GM18951 (cell line): Measurements from ENCODE around the gene C11orf21.

Experiments
- POLR2A ChIP-seq: IDR thresholded peaks from 4 replicates; pipeline ENCODE4 v1.6.1; 2011; ENCODE audit warnings: mild to moderate bottlenecking; ENCODE audit not compliant: insufficient read length, insufficient read depth; ENCODE audit errors: extremely low read depth
- in situ Hi-C: fragments of 300-500 bp; cut with MboI; formaldehyde crosslinking; loops from one replicate; pipeline ENCODE4 v1.12.0; 2022; ENCODE audit warnings: low sequenced_read_pairs, mixed read lengths, inconsistent platforms; ENCODE audit not compliant: unreplicated experiment

The C11orf21 gene

DNA sequence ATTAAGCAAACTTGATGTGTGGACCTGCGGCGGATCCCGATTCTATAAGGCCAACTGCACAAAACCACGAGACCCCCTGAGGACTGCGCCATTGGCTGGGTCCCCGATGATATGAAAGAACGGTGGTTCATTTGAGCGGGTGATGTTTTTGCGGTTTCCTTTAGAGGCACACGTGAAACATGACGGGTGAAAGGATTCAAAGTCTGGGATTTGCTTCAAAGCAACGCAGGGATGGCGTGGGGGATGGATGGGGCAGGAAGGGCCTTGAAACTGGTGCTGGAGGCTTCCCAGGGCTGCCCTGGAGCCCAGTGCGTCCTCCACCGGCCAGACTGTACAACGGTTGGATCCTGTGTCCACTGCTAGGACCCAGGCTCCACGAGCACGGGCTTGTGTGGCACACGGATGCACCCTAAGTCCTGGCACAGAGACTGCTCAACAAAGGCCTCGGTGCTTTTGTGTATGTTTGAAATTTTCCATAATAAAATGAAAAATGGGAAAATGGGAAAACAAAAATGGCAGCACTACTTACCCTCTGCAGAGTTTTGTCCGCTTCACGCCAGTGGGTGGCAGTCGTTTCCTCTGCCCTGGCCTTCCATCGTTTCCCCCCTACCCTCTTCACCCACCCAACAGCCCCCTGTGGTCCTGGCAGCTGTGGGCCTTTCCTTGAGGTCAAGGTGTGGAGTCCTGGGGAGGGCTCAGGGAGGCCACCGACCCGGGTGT, 35.0 kb downstream of the C11orf21 start:
- in situ Hi-C loops, result no loop called here
- TF ChIP-seq POLR2A, result no peak

DNA sequence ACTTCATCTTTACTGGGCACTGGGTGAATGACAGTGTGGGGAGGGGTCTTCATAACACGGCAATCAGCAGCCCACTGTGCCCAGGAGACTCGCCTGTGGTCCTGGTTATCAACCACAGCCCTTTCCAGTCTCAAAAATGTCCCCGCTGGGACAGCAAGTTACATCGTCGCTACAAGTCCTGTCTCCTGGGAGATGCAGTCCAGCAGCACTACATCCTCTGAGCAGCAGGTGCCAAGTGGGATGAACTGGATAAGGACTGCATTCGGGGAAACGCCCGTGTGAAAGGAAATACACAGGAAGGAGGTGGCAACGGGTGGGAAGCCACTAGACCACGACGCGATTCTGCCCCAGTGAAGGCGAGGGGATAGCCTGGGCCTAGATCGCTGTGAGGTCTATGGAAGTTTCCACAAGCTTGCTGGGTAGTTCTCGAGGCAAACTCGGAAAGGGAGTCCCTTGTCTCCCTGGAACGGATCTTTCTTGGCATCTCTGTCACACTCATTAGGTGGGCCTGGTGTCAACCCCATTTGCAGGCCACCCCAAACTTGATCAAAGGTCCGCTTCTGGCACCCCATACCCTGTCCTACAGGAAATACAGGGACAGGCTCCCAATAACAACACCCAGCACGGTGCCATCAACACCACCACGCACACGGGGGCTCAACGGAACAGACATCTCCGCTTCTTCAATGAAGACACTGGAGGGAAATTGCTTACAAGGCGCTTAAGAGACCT, 35.7 kb downstream of the C11orf21 start:
- no peak for TF ChIP-seq POLR2A
- in situ Hi-C loops, result no loop called here

DNA sequence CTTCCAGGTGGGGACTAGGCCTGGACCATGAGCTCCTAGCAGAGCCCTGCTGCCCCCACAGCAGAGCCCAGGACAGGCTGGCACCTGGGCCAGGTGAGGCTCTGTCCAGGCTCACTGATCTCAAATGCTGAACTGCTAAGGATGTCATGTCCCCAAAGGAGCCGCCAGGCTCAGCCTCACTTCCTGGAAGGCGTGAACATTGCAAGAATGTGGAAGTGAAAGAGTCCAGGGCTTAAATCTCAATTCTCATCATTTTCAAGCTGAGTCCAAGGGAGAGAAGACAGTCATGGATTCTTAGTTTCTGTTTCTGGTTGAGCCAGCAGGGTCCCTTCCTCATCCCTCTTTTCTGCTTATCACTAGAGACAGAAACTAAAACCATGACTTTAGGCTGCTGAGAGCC, 36.3 kb downstream of the C11orf21 start:
- in situ Hi-C loops, result no loop called here

DNA sequence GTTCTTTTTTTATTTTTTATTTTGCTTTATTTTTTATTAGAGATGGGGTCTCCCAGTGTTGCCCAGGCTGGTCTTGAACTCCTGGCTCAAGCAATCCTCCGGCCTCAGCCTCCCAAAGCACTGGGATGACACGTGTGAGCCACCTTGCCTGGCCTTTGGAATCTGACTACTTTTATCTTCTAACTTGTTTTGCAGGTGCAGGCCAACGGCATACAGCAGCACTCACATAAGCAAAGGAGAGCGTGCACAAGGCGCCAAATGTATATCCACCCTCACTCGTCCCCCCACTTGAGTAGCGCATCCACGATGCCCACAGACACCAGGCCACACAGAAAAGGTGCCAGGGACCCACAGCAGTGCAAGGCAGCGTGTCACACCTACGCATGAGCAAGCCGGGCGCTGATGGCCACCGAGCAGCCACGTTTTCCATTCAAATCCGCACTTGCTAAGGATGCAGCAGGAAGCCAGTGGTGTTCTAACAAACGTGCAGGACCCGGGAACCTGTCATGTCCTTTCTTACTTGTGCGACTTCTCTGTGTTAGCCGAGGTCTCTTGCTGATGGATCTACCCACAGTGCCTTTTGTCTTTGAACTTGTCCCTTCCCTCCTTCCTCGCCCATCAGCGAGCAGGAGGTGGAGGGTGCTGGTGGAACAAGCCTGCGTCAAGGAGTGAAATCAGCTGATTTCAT, 37.2 kb downstream of the C11orf21 start:
- in situ Hi-C loops, result no loop called here
- TF ChIP-seq POLR2A, result no peak

More for the DNA sequence above, 36.3 kb downstream of the C11orf21 start:
- TF ChIP-seq POLR2A, result no peak

DNA sequence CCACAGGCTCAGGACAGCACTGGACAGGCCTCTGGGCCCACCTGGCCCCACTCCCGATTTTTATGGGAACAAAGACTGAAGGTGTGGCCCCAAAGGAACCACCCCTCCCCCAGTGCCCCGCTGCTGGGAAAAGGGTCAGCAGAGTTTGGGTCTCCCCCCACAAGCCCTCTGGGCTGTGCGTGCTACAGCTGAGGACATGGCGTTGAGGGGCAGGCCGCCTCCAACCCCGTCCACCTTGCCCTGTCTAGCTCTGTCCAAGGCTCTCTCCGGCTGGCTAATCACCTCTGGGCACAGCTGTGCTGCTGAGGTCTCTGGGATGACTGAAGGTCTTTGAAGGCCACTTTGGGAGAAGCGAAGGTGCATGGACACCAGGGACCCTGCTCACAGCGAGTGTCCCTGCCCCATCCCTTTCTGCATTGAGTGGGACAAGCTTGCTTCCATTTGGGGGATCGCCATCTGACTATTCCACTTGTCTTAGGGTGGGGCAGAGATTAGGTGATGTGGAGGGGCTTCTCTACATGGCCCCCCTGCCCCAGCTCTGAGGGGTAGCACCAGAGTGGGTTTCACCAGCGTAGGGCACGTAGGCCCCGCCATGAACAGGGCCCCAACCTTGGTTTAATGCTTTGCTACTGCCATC, 37.9 kb downstream of the C11orf21 start:
- no peak for TF ChIP-seq POLR2A
- in situ Hi-C loops, result no loop called here

DNA sequence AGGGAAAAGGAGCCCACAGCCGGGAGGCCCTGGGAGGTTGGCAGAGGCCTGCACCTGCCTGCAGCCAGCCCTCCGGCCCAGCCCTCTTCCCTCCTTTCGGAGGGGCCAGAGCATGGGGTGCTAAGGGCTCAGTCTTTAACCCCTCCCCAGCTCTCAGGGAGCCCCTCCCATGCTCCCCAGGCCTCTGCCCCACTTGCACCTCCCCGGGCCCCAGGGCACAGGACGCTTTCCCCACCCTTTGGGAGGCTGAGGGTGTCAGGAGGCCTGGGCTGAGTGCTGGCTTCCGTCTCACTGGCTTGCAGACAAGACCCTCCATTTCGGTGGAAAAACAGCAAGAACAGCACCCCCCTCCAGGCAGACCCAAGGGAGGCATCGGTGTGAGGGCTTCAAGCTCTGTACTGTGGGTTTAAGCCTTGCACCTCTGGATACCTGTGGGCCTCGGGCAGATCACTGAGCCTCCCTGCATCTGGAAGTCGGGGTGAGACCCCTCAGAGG, 38.6 kb downstream of the C11orf21 start:
- in situ Hi-C loops, result no loop called here
- no peak for TF ChIP-seq POLR2A

DNA sequence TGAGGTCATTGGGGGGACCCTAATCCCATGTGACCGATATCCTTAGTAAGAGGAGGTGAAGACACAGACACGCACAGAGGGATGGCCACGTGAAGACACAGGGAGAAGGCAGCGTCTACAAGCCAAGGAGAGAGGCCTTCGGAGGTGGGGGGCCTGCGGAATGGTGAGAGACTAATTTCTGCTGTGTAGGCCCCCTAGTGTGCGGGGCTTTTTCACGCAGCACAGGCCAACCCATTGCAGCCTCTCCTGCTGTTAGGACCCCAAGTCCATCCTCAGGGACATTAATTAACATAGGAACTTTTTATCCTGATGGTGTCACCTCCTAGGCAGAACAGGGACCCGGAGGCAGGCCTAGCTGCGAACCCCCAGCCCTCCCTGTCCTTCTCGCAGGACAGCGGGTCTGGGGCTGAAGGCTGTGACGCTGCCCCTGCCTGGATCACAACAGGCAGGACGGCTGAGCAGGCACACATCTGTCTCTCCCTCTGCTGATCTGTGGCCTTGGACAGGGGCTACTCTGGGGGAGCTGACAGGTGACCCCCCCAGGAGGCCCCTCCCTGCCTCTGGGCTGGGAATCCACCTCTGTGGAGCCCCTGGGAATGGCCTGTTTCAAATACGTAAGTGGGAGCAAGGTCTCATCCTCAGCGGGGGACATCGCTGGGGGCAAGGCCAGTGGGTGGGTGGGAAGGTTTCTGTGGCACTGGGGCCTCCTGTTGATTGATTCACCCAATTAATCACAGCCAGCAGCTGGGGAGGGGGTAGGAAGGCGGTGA, 39.2 kb downstream of the C11orf21 start:
- TF ChIP-seq POLR2A, result no peak
- in situ Hi-C loops, result no loop called here

DNA sequence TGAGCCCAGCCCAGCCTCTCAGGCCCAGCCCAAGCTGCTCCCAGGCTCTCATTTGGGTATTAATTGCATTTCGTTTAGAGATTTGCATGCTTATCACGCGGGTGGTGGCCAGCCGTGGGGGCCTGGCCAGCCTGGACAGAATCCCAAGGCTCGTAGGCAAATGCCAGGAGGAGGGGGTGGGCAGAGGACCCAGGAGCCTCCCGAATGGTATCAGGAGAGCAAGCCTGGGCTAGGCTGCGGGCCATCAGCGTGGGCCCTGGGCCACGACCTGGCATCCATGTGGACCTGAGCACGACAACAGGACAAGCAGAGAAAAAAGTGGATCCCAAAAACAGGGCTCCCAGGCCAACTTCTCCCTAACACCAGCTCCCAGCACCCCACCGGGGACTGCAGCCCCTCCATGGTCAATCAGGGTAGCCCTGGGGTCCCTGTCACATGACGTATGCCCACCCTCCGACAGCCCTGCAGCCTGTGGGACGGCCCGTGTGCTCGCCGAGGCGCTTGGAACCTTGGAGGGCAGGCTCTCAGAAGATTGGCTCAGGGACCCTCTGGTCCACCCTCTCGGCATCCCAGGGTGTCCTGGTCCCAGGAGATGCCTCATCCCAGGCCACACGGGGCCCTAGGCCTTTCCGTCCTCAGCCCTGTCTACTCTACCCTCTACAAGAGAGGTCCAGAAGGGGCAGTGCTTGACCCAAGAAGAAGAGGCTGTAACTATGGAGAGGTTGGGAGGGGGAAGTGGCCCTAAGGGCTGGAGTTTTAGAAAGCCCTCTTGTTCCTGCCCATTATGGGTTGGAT, 40.1 kb downstream of the C11orf21 start:
- in situ Hi-C loops, result no loop called here
- no peak for TF ChIP-seq POLR2A

DNA sequence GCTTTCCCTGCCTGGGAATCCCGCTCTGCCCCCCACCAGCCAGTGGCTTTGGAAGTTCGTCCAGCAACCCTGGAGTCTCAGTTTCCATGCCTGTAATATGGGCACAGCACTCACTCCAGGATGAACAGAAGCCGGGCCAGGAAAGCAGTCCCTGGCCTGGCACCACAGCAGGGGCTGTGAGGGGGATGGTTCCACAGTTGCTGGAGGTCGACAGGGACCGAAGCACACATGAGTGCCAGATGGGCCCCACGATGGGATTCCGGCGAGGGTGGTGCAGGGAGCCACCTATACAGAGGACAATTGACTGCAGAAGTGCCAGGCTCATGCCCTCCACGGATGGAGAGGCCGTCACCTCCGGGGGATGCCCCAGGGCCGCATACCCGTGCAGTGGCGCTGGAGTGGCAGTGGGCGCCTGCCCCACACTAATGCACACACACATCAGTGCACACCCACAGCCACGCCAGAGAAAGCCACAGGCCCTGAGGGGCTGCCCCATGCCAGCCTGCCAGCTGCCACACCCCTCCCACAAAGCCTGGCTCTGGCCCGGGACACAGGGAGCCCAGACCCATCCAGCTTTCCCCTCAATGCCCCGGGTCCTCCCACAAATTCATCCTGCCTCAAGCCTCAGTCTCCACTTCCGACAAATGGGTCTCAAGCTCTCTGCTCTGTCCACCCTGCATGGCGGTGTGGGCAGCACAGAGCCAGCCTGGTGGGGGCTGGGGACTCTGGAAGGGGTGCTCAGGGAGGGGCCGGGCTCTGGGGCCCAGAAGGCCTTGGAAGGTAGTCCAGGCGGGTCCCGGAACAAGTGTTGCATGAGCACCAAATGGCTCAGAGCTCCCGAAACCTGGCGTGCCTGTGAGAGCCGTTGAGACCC, 41.0 kb downstream of the C11orf21 start:
- in situ Hi-C loops, result no loop called here
- TF ChIP-seq POLR2A, result no peak

DNA sequence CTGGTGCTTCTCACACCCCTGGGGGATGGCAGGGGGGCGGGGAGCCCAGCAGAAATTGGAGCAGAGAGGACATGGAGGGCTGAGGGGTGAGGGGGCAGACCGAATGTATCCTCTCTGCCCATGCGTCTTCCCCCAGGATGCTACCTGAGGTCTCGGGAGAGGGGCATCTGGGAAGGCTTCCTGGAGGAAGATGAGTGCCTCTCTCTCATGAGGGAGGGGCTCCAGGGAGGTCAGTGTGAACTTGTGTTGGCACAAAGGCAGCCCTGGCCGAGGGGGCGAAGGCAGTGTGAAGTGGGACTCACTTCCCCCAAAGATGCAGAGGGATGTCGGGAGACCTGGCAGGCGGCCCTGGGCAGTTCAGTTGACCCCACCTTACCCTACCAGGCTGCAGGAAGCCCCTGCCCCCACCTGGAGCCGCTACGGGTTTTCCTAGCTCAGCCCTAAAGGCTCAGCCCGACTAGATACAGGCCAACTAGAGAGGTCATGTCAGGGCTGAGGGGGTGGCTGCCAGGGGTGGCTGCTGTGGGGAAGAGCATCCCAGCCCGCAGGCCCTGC, 41.7 kb downstream of the C11orf21 start:
- in situ Hi-C loops, result no loop called here
- TF ChIP-seq POLR2A, result no peak

DNA sequence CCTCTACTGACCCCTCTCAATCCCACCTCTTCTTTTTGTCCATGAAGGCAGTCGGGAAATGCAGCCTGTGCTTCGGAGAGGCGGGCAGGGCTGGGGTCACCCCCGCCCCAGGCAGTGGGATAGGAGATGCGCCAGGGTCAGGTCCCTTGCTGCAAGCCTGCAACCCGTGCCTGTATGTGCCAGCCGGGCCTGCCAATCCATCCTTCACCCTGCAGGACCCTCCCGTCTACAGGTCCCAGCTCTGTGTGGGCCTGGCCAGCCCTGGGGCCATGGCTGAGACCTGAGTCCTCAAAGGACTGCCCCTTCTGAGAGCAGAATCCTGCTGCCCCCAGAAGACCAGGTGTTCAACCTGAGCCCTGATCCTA, 42.3 kb downstream of the C11orf21 start:
- TF ChIP-seq POLR2A, result no peak
- in situ Hi-C loops, result no loop called here
